Neural progenitor cell (in vitro differentiated cells): ENCODE data around the gene SLC28A1. TPM values are rescaled to one million over a fixed set of nuclear protein-coding genes. Genes with fewer than 3 reads are reported as not detected.
A peak's percentile ranks its signal among the peaks of the same experiment; 100 is the strongest.

Experiments
- DNase-seq: peaks from one replicate; pipeline ENCODE4 v3.0.0-alpha.2; 2016; ENCODE audit warnings: low spot score
- H2AFZ ChIP-seq: fragments of 200-600 bp; sonication (generic); replicated peaks from 2 replicates; pipeline ENCODE4 v1.6.1; 2016; ENCODE audit warnings: antibody characterized with exemption
- H3F3A ChIP-seq: fragments of 200-600 bp; sonication (generic); 2 replicates; pipeline ENCODE4 v1.6.1; 2016; ENCODE audit warnings: antibody characterized with exemption, low read depth
- H3K27ac ChIP-seq: fragments of 200-600 bp; sonication (generic); 2 replicates; pipeline ENCODE4 v1.5.1; 2016; ENCODE audit warnings: mild to moderate bottlenecking
- H3K27me3 ChIP-seq: fragments of 200-600 bp; sonication (generic); 2 replicates; pipeline ENCODE4 v1.6.1; 2016; ENCODE audit warnings: mild to moderate bottlenecking, moderate library complexity
- H3K36me3 ChIP-seq: fragments of 200-600 bp; sonication (generic); 2 replicates; pipeline ENCODE4 v1.5.1; 2016
- H3K4me1 ChIP-seq: fragments of 200-600 bp; sonication (generic); 2 replicates; pipeline ENCODE4 v1.6.1; 2016; ENCODE audit warnings: mixed run types
- H3K4me2 ChIP-seq: fragments of 200-600 bp; sonication (generic); 2 replicates; pipeline ENCODE4 v1.6.1; 2016
- H3K4me3 ChIP-seq: fragments of 200-600 bp; sonication (generic); 2 replicates; pipeline ENCODE4 v1.5.1; 2016
- H3K79me2 ChIP-seq: fragments of 200-600 bp; sonication (generic); 2 replicates; pipeline ENCODE4 v1.6.1; 2016; ENCODE audit warnings: low read depth
- H3K9ac ChIP-seq: fragments of 200-600 bp; sonication (generic); 2 replicates; pipeline ENCODE4 v1.6.1; 2016
- H3K9me3 ChIP-seq: fragments of 200-600 bp; sonication (generic); 2 replicates; pipeline ENCODE4 v1.5.1; 2016; ENCODE audit warnings: low read depth
- H4K20me1 ChIP-seq: fragments of 200-600 bp; sonication (generic); 2 replicates; pipeline ENCODE4 v1.6.1; 2016; ENCODE audit warnings: low read depth
- H3K27ac Mint-ChIP-seq: 3 replicates; pipeline ENCODE4 v1.8.0; 2021; ENCODE audit warnings: mixed read lengths
- H3K27me3 Mint-ChIP-seq: 2 replicates; pipeline ENCODE4 v1.8.0; 2022; ENCODE audit warnings: low read depth, mild to moderate bottlenecking, inconsistent platforms, moderate library complexity, mixed read lengths; ENCODE audit not compliant: insufficient read depth
- H3K36me3 Mint-ChIP-seq: 3 replicates; pipeline ENCODE4 v1.8.0; 2021; ENCODE audit warnings: mixed read lengths
- H3K4me1 Mint-ChIP-seq: 3 replicates; pipeline ENCODE4 v1.8.0; 2021; ENCODE audit warnings: mixed read lengths
- H3K4me3 Mint-ChIP-seq: 3 replicates; pipeline ENCODE4 v1.8.0; 2021; ENCODE audit warnings: mild to moderate bottlenecking, moderate library complexity, mixed read lengths
- H3K9me3 Mint-ChIP-seq: 3 replicates; pipeline ENCODE4 v1.8.0; 2020; ENCODE audit warnings: mixed read lengths
- EZH2 ChIP-seq: fragments of 200-600 bp; sonication (generic); IDR thresholded peaks from 2 replicates; pipeline ENCODE4 v1.6.1; 2017; ENCODE audit warnings: antibody characterized with exemption, mild to moderate bottlenecking, moderate library complexity
- EZH2phosphoT487 ChIP-seq: fragments of 200-600 bp; sonication (generic); IDR thresholded peaks from 2 replicates; pipeline ENCODE4 v1.6.1; 2017; ENCODE audit warnings: antibody characterized with exemption
- total RNA-seq: library from RNA; depleted of rRNA; stranded (reverse); fragments of >200 nt; gene quantifications from 2 replicates; pipeline ENCODE4 v1.2.3, GENCODE V29; 2015; ENCODE audit warnings: low replicate concordance
- TF ChIP-seq, protein P1 (sequence below): fragments of 200-600 bp; sonication (generic); IDR thresholded peaks from 2 replicates; pipeline ENCODE4 v1.5.1; 2017; ENCODE audit warnings: antibody characterized with exemption, mild to moderate bottlenecking

Gene SLC28A1
- total RNA-seq, 1 donor from 2014 or later: not detected

DNA sequence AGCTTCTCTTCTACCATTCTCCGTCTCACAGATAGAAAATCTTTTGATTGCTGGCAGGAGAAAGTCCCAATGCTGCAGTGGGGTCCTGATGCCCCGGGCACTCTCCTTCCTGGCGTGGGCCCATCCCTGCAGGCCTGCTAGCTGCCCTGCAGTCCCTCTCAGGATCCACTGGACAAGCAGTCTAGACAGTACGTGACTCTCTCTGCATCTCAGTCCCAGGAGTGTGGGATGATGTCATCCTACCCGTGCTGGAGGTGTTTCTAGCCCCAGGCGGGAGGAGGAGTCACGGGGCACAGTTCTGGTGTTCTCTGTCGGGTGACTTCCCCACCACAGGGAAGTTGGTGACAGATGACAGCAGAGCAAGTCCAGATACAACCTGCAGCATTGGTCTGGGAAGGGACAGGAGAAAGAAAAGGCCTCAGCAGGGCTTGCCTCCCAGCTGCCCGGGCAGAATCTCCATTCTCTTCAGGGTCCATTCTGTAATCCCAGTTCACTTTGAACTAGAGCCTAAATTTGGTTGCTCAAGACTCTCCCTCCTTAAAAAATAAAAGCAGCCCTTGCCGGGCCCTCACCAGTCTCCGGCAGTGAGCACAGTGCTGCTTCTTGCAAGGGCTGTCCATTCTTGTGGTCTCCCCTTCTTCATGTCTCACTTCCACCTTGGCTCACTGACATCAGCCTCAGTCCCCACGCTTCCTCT, 30.6 kb downstream of the SLC28A1 start:
- Histone ChIP-seq H3F3A (no peaks in the 10 kb centered on the region), H3K4me3 (no peak overlapping the region), H3K9ac (no peak overlapping the region), H3K4me1 (no peaks in the 10 kb centered on the region), H3K9me3 (no peaks in the 10 kb centered on the region), H3K4me2 (no peak overlapping the region), H3K27me3 (no peaks in the 10 kb centered on the region), H3K36me3 (no peaks in the 10 kb centered on the region), H2AFZ (no peak overlapping the region), H4K20me1 (no peaks in the 10 kb centered on the region), H3K27ac (no peak overlapping the region), H3K79me2 (no peaks in the 10 kb centered on the region)
- Mint-ChIP-seq H3K9me3 (no peaks in the 10 kb centered on the region), H3K4me3 (no peak overlapping the region), H3K27me3 (peaks cover 10% of the 10 kb centered on the region), H3K27ac (peak overlapping the region; percentile 34), H3K36me3 (no peaks in the 10 kb centered on the region), H3K4me1 (peaks cover 10% of the 10 kb centered on the region)
- no peak for DNase-seq
- TF ChIP-seq EZH2phosphoT487 (no peak), EZH2 (no peak)
- TF ChIP-seq, protein P1, sequence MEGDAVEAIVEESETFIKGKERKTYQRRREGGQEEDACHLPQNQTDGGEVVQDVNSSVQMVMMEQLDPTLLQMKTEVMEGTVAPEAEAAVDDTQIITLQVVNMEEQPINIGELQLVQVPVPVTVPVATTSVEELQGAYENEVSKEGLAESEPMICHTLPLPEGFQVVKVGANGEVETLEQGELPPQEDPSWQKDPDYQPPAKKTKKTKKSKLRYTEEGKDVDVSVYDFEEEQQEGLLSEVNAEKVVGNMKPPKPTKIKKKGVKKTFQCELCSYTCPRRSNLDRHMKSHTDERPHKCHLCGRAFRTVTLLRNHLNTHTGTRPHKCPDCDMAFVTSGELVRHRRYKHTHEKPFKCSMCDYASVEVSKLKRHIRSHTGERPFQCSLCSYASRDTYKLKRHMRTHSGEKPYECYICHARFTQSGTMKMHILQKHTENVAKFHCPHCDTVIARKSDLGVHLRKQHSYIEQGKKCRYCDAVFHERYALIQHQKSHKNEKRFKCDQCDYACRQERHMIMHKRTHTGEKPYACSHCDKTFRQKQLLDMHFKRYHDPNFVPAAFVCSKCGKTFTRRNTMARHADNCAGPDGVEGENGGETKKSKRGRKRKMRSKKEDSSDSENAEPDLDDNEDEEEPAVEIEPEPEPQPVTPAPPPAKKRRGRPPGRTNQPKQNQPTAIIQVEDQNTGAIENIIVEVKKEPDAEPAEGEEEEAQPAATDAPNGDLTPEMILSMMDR: no peak

DNA sequence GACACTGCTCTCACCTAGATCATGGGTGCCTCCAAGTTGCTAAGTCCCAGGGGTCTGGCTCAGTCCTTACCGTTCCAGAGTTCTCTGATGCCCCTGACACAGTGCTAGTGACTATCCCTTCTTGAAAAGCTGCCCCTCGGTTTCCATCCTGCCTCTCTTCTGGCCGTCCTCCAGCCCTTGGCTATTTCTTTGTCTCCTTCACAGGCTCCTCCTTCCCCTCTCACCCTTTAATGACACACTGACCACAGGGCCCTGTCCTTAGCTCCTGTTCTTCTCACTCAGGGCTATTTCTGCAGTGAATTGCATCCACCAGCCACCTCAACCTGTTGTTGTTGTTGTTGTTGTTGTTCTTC, 31.1 kb downstream of the SLC28A1 start:
- Histone ChIP-seq H3K27me3 (no peaks in the 10 kb centered on the region), H3K4me2 (no peak overlapping the region), H3K36me3 (no peaks in the 10 kb centered on the region), H3K79me2 (no peaks in the 10 kb centered on the region), H2AFZ (no peak overlapping the region), H3K9me3 (no peaks in the 10 kb centered on the region), H3K4me1 (no peaks in the 10 kb centered on the region), H3F3A (no peaks in the 10 kb centered on the region), H4K20me1 (no peaks in the 10 kb centered on the region), H3K9ac (no peak overlapping the region), H3K27ac (no peak overlapping the region), H3K4me3 (no peak overlapping the region)
- Mint-ChIP-seq H3K36me3 (no peaks in the 10 kb centered on the region), H3K27me3 (peaks cover 10% of the 10 kb centered on the region), H3K4me3 (no peak overlapping the region), H3K27ac (peak overlapping the region; percentile 30), H3K9me3 (no peaks in the 10 kb centered on the region), H3K4me1 (peaks cover 10% of the 10 kb centered on the region)
- no peak for DNase-seq
- TF ChIP-seq EZH2: no peak
- TF ChIP-seq, protein P1: no peak

- Mint-ChIP-seq H3K9me3 (no peaks in the 10 kb centered on the region), H3K4me1 (peaks cover 10% of the 10 kb centered on the region), H3K27ac (no peak overlapping the region), H3K4me3 (no peak overlapping the region), H3K27me3 (peaks cover 7% of the 10 kb centered on the region), H3K36me3 (no peaks in the 10 kb centered on the region)
- Histone ChIP-seq H3F3A (no peaks in the 10 kb centered on the region), H3K27ac (no peak overlapping the region), H3K36me3 (no peaks in the 10 kb centered on the region), H3K4me2 (no peak overlapping the region), H2AFZ (no peak overlapping the region), H3K4me3 (no peak overlapping the region), H3K4me1 (no peaks in the 10 kb centered on the region), H3K27me3 (no peaks in the 10 kb centered on the region), H3K9me3 (no peaks in the 10 kb centered on the region), H3K79me2 (no peaks in the 10 kb centered on the region), H3K9ac (no peak overlapping the region), H4K20me1 (no peaks in the 10 kb centered on the region)
- DNase-seq: no peak
- no peak for TF ChIP-seq EZH2
- TF ChIP-seq EZH2phosphoT487: no peak
- TF ChIP-seq, protein P1: no peak
These were observed 33.0 kb downstream of the SLC28A1 start for GRCh38 chr15:84917452-84917851.
